KBM-7 (cell line): ENCODE results near the gene CHGA.

Experiments used
- DNase-seq: peaks from one replicate; pipeline ENCODE4 v3.0.0-alpha.2; 2015
- in situ Hi-C: fragments of 300-500 bp; cut with MboI; formaldehyde crosslinking; loops from 2 replicates; pipeline ENCODE4 v1.14.3; 2020; ENCODE audit warnings: low sequenced_read_pairs, low pct_unique_long_range_greater_than_20kb, mixed read lengths

Gene CHGA

GRCh38 chr14:92927349-92928257 lies 4.7 kb downstream of the CHGA start:
- DNase-seq, result no peak
- in situ Hi-C loops, result no loop called here

- DNase-seq, result no peak
- in situ Hi-C loops, result no loop called here
These were observed 5.3 kb downstream of the CHGA start for GRCh38 chr14:92928258-92928629.

- in situ Hi-C loops, result no loop called here
These were observed 6.2 kb downstream of the CHGA start for GRCh38 chr14:92928961-92929688.

GRCh38 chr14:92929689-92930608 lies 7.0 kb downstream of the CHGA start:
- in situ Hi-C loops, result no loop called here
- DNase-seq, result no peak

More at GRCh38 chr14:92928961-92929688, 6.2 kb downstream of the CHGA start:
- no peak for DNase-seq

- DNase-seq, result no peak
- in situ Hi-C loops, result no loop called here
These were observed 8.0 kb downstream of the CHGA start for GRCh38 chr14:92930737-92931602.

- no peak for DNase-seq
- in situ Hi-C loops, result no loop called here
These were observed 8.9 kb downstream of the CHGA start for GRCh38 chr14:92931681-92932447.

GRCh38 chr14:92932448-92933395 lies 9.8 kb downstream of the CHGA start:
- in situ Hi-C loops, result no loop called here
- DNase-seq, result no peak

GRCh38 chr14:92933481-92933880 lies 10.5 kb downstream of the CHGA start:
- in situ Hi-C loops, result no loop called here
- no peak for DNase-seq

GRCh38 chr14:92934196-92935085 lies 11.5 kb downstream of the CHGA start:
- in situ Hi-C loops, result no loop called here

GRCh38 chr14:92935446-92935845 lies 12.5 kb downstream of the CHGA start:
- DNase-seq, result no peak
- in situ Hi-C loops, result no loop called here

More at GRCh38 chr14:92934196-92935085, 11.5 kb downstream of the CHGA start:
- DNase-seq, result no peak

GRCh38 chr14:92936085-92936484 lies 13.1 kb downstream of the CHGA start:
- no peak for DNase-seq
- in situ Hi-C loops, result no loop called here

GRCh38 chr14:92937051-92937937 lies 14.3 kb downstream of the CHGA start:
- DNase-seq, result no peak
- in situ Hi-C loops, result no loop called here

GRCh38 chr14:92938235-92938875 lies 15.4 kb downstream of the CHGA start:
- no peak for DNase-seq
- in situ Hi-C loops, result no loop called here

- in situ Hi-C loops, result no loop called here
These were observed 16.1 kb downstream of the CHGA start for GRCh38 chr14:92938890-92939671.

More at GRCh38 chr14:92938890-92939671, 16.1 kb downstream of the CHGA start:
- no peak for DNase-seq
